Stimulated activated CD8-positive, alpha-beta memory T cell treated with anti-CD3 and anti-CD28 coated beads, Interleukin-12 subunit alpha, Interleukin-12 subunit beta, amount 100 ng/mL, for 1 hour (primary cell): ENCODE results near the gene DDIT4.
"Not testable (repeated sequence)": the region's sequence is repeated elsewhere in the genome, so short reads cannot be mapped to it uniquely, and the experiment has no call there.

Experiments used
- DNase-seq: peaks from one replicate; pipeline ENCODE4 v3.0.0-alpha.2; 2020; ENCODE audit warnings: low read depth

Gene DDIT4

DNA sequence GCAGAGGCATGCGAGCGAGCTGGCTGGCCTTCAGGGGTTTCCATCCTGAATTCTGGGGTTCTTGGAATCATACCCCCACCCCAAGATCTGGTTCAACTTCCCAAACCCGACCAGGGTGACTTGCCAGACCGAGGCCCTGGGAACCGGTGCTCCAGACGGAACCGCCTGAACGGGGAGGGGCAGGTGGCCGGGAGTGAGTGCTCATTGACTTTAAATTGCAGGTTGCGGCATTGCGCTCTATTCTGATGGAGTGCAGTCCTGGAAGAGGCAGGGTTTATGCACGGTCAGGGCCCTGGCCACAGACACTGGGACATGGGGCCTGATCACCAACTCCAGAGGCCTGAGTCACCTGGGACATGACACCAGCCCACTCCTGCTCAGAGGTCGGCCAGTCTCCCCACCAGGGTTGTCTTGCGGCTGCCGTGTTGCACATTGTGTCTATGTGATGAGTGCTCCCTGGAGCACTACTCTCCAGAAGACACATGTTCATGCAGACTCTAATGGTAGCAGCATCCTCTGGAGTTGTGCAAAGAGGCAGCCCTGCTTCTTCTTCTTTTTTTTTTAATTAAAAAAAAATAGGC lies 5.8 kb upstream of the DDIT4 start:
- DNase-seq = no peak

DNA sequence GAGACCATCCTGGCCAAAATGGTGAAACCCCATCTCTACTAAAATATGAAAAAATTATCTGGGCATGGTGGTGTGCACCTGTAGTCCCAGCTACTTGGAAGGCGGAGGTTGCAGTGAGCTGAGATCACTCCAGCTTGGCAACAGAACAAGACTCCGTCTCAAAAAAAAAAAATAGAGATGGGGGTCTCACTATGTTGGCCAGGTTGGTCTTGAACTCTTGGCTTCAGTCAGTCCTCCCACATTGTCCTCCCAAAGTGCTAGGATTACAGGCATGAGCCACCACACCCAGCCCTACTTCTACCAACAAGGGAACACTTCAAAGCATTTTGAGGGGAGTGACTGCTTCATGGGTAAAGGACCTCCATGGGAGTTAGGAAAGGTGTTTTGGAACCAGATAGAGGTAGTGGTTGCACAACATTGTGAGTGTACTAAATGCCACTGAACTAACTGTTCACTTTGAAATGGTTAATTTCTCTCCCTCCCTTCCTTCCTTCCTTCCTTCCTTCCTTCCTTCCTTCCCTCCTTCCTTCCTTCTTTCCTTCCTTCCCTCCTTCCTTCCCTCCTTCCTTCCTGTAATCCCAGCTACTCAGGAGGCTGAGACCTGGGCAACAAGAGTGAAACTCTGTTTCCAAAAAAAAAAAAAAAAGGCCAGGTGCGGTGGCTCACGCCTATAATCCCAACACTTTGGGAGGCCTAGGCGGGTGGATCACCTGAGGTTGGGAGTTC lies 5.1 kb upstream of the DDIT4 start:
- DNase-seq = not testable (repeated sequence)

- no peak for DNase-seq
These were observed 3.0 kb upstream of the DDIT4 start for GRCh38 chr10:72270607-72271281.

- no peak for DNase-seq
These were observed 875 bp upstream of the DDIT4 start for GRCh38 chr10:72272689-72273409.

GRCh38 chr10:72274213-72274729 lies 547 bp downstream of the DDIT4 start:
- no peak for DNase-seq

DNA sequence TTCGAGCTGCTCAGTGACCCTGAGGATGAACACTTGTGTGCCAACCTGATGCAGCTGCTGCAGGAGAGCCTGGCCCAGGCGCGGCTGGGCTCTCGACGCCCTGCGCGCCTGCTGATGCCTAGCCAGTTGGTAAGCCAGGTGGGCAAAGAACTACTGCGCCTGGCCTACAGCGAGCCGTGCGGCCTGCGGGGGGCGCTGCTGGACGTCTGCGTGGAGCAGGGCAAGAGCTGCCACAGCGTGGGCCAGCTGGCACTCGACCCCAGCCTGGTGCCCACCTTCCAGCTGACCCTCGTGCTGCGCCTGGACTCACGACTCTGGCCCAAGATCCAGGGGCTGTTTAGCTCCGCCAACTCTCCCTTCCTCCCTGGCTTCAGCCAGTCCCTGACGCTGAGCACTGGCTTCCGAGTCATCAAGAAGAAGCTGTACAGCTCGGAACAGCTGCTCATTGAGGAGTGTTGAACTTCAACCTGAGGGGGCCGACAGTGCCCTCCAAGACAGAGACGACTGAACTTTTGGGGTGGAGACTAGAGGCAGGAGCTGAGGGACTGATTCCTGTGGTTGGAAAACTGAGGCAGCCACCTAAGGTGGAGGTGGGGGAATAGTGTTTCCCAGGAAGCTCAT lies 1.1 kb downstream of the DDIT4 start:
- no peak for DNase-seq

GRCh38 chr10:72275351-72276012 lies 1.8 kb downstream of the DDIT4 start:
- no peak for DNase-seq

- DNase-seq = no peak
These were observed 2.3 kb downstream of the DDIT4 start for GRCh38 chr10:72276013-72276387.

- no peak for DNase-seq
These were observed 3.0 kb downstream of the DDIT4 start for GRCh38 chr10:72276421-72277339.

DNA sequence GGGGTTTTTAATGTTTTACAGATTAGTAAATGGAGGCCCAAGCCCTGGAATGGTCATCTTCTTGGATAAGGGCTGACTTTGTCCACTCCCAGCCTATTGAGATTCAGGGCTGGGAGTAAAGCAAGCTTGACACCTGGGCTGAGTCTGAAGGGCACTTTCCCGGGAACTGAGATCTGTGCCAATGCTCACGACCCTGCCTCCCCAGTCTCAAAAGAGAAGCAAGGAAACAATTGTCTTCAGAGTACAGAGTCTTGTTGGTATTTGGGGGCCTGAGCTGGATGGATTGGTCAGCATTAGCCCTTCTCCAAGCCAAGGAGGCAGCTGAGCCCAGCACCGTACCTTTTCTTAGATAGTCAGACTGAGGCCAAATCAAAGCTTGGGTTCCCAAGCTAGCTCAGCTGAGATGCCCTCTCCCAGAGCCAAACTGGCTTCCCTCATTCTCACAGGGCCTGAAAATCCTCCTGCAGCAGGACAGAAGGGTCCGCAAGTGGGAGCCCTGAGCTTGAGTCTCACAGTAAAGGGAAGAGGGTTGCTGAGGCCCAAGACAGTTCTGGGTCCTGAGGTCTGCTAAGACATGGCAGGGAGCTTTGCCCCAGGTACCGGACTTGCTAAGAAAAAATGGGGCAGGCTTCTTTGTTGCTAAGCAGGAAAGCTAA lies 3.7 kb downstream of the DDIT4 start:
- DNase-seq = no peak

GRCh38 chr10:72277996-72278667 lies 4.4 kb downstream of the DDIT4 start:
- DNase-seq = no peak

DNA sequence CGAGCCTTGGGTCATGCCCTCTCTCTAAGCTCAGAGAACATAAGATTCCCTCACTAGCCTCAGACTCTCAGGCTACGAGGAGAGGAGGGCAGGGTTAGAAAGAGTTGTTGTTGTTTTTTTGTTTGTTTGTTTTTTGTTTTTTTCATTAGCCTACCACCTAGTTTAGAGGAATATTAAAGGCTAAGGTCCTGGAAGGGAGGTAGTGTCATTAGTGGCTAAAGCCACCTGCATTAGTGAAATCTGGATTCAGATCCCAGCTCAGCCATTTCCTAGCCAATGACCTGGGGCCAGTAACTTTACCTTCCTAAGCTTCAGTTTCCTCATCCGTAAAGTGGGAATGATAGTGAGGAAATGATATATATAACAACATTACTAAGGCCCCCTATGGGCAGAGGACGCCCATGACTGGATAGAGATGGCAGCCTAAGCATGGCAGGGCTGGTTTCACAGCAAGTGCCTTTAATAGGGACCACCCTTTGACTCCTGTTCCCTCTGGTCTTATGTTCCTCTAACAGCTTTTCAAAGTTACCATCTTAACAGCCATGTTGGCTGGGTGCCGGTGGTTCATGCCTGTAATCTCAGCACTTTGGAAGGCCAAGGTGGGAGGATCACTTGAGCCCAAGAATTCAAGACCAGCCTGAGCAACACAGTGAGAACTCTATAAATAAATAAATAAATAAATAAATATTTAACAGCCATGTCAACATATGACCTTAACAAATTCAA lies 5.1 kb downstream of the DDIT4 start:
- DNase-seq = no peak

- not testable (repeated sequence) for DNase-seq
These were observed 5.9 kb downstream of the DDIT4 start for GRCh38 chr10:72279587-72279986.

GRCh38 chr10:72283131-72283530 lies 9.4 kb downstream of the DDIT4 start:
- DNase-seq = no peak

DNA sequence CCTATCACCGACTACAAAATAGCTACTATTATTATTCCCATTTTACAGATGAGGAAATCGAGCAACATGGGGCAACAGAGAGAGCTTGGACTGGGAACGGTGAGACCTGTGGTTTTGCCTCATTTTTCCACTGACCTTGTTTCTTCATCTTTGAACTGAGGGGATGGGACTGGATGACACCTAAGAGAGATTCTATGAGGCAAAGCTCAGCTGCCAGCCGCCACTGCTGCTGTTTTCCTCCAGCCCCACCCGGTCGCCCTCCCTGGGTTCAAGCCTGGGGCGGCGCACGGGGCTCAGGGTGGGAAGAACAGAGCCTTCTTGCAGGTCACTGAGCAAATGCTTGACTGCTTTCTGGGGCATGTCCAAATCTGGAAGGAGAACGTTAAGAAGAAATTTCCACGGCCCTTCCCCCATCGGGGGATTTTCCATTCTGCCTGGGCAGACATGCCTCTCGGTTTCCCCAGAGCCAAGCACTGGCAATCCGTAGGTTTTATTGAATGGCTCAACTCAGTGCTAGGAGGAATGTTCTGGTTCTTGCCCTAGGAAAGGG lies 12.3 kb downstream of the DDIT4 start:
- DNase-seq = no peak

- no peak for DNase-seq
These were observed 17.4 kb downstream of the DDIT4 start for GRCh38 chr10:72291019-72291532.

DNA sequence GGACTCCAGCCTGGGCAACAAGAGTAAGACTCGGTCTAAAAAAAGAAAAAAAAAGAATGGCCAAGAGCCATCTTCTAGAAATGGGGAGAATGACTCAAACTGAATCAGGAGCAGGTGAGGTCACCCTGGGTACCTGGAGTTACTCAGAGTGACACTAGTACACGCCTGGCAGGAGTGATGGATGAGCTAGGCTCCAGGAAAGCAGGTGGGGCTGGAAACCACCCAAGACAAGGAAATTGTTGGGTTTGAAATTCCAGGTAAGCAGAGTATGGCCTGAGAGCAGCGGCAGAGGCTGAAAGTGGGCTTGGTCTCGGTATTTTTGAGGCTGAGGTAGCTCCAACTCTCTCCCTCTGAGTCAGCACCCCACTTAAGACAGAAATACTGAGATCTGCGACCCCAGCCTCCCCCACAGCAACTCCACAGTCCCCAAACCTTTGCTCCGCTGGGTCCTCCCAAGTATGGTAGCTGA lies 18.5 kb downstream of the DDIT4 start:
- DNase-seq = no peak

- DNase-seq = no peak
These were observed 21.7 kb downstream of the DDIT4 start for GRCh38 chr10:72295330-72295910.
